Cerebellar cortex (tissue), 1 donor: Measurements from ENCODE around the gene PGK1.
"Not testable (repeated sequence)": the region's sequence is repeated elsewhere in the genome, so short reads cannot be mapped to it uniquely, and the experiment has no call there.

Source experiments
- DNase-seq: peaks from one replicate; pipeline ENCODE4 v3.0.0-alpha.2; 2015; ENCODE audit warnings: low spot score

Gene PGK1

GRCh38 chrX:78116365-78116764, 12.3 kb downstream of the PGK1 start:
- DNase-seq = no peak

- no peak for DNase-seq
Measured at GRCh38 chrX:78116766-78117165, 12.7 kb downstream of the PGK1 start.

GRCh38 chrX:78118628-78119027, 14.6 kb downstream of the PGK1 start:
- DNase-seq = no peak

GRCh38 chrX:78119521-78120227, 15.6 kb downstream of the PGK1 start:
- peak; percentile 24 for DNase-seq

- no peak for DNase-seq
Measured at GRCh38 chrX:78123190-78123589, 19.1 kb downstream of the PGK1 start.

GRCh38 chrX:78124307-78124706, 20.3 kb downstream of the PGK1 start:
- DNase-seq = no peak

GRCh38 chrX:78125148-78125547, 21.1 kb downstream of the PGK1 start:
- no peak for DNase-seq

GRCh38 chrX:78125781-78126180, 21.7 kb downstream of the PGK1 start:
- DNase-seq = not testable (repeated sequence)

- no peak for DNase-seq
Measured at GRCh38 chrX:78129714-78130113, 25.7 kb downstream of the PGK1 start.

- no peak for DNase-seq
Measured at GRCh38 chrX:78130396-78130795, 26.3 kb downstream of the PGK1 start.

GRCh38 chrX:78131117-78131516, 27.1 kb downstream of the PGK1 start:
- DNase-seq = no peak

- DNase-seq = no peak
Measured at GRCh38 chrX:78133238-78133960, 29.4 kb downstream of the PGK1 start.

- DNase-seq = peak; percentile 85
Measured at GRCh38 chrX:78139160-78140123, 35.4 kb downstream of the PGK1 start, which contains the start of gene TAF9B. TSS of gene TAF9B (minus strand) at chrX:78139650. CDS start at chrX:78139611, 39 bp downstream.

GRCh38 chrX:78140206-78140605, 36.2 kb downstream of the PGK1 start:
- no peak for DNase-seq

- not testable (repeated sequence) for DNase-seq
Measured at GRCh38 chrX:78147002-78147540, 43.0 kb downstream of the PGK1 start.

GRCh38 chrX:78157373-78157772, 53.3 kb downstream of the PGK1 start:
- not testable (repeated sequence) for DNase-seq

GRCh38 chrX:78157846-78158245, 53.8 kb downstream of the PGK1 start:
- not testable (repeated sequence) for DNase-seq

GRCh38 chrX:78160711-78161110, 56.7 kb downstream of the PGK1 start:
- DNase-seq = not testable (repeated sequence)

GRCh38 chrX:78163175-78163574, 59.1 kb downstream of the PGK1 start:
- not testable (repeated sequence) for DNase-seq

GRCh38 chrX:78165425-78165824, 61.4 kb downstream of the PGK1 start:
- no peak for DNase-seq

GRCh38 chrX:78168065-78168464, 64.0 kb downstream of the PGK1 start:
- no peak for DNase-seq
